ENCODE data around the gene PLPPR2.

- TF ChIP-seq EZH2 (IDR thresholded peaks at IDR 0.05; ENCODE audit: borderline replicate concordance) (no peak), EZH2phosphoT487 (IDR thresholded peaks at IDR 0.05; ENCODE audit: low read depth, severe bottlenecking, unreplicated experiment) (no peak), CTCF (IDR thresholded peaks at IDR 0.05; ENCODE audit: poor library complexity) (no peak)
Measured at GRCh38 chr19:11323601-11324078, 31.6 kb upstream of the PLPPR2 start.

Data from hepatocyte (in vitro differentiated cells).